Trophoblast cell (in vitro differentiated cells and primary cell): ENCODE measurements around the gene LTF.

Experiments
- DNase-seq, 2 donors: peaks; one replicate each; pipeline ENCODE4 v3.0.0-alpha.2; 2016
- H2AFZ ChIP-seq: 2 replicates; pipeline ENCODE4 v1.6.1; 2013; ENCODE audit warnings: low read length, moderate library complexity, mild to moderate bottlenecking; ENCODE audit not compliant: insufficient read depth, poor library complexity
- H2AK5ac ChIP-seq: 2 replicates; pipeline ENCODE4 v1.6.1; 2013; ENCODE audit warnings: mild to moderate bottlenecking, low read length
- H2BK120ac ChIP-seq: 2 replicates; pipeline ENCODE4 v1.6.1; 2013; ENCODE audit warnings: low read length, mild to moderate bottlenecking, moderate library complexity; ENCODE audit not compliant: insufficient read depth, poor library complexity
- H2BK12ac ChIP-seq: 2 replicates; pipeline ENCODE4 v1.6.1; 2013; ENCODE audit warnings: mild to moderate bottlenecking, low read length, moderate library complexity
- H2BK5ac ChIP-seq: 2 replicates; pipeline ENCODE4 v1.6.1; 2013; ENCODE audit warnings: low read length, low read depth, moderate library complexity, mild to moderate bottlenecking; ENCODE audit not compliant: poor library complexity
- H3K14ac ChIP-seq: 2 replicates; pipeline ENCODE4 v1.6.1; 2013; ENCODE audit warnings: mild to moderate bottlenecking, low read length
- H3K18ac ChIP-seq: 2 replicates; pipeline ENCODE4 v1.6.1; 2013; ENCODE audit warnings: mild to moderate bottlenecking, low read length
- H3K23ac ChIP-seq: 2 replicates; pipeline ENCODE4 v1.6.1; 2013; ENCODE audit warnings: low read length
- H3K27ac ChIP-seq: 2 replicates; pipeline ENCODE4 v1.5.1; 2013; ENCODE audit warnings: low read depth, mild to moderate bottlenecking, inconsistent platforms, low read length, moderate library complexity
- H3K27me3 ChIP-seq: 2 replicates; pipeline ENCODE4 v1.6.1; 2013; ENCODE audit warnings: inconsistent platforms, mild to moderate bottlenecking, low read length, moderate library complexity; ENCODE audit not compliant: insufficient read depth
- H3K36me3 ChIP-seq, 2 experiments: 1 replicate in 1 of 2; 2 replicates in 1 of 2; pipeline ENCODE4 v1.6.1; 2013; ENCODE audit warnings: low read length in 2 of 2, mild to moderate bottlenecking in 2 of 2, moderate library complexity in 1 of 2; ENCODE audit not compliant: insufficient read depth in 2 of 2, control insufficient read depth in 1 of 2
- H3K4ac ChIP-seq: 2 replicates; pipeline ENCODE4 v1.6.1; 2013; ENCODE audit warnings: low read depth, mild to moderate bottlenecking, low read length, moderate library complexity
- H3K4me1 ChIP-seq, 2 experiments: 1 replicate in 1 of 2; 2 replicates in 1 of 2; pipeline ENCODE4 v1.6.1; 2013; ENCODE audit warnings: low read length in 2 of 2, mild to moderate bottlenecking in 2 of 2, moderate library complexity in 1 of 2; ENCODE audit not compliant: insufficient read depth in 2 of 2, control insufficient read depth in 1 of 2
- H3K4me2 ChIP-seq: 2 replicates; pipeline ENCODE4 v1.6.1; 2013; ENCODE audit warnings: inconsistent platforms, mild to moderate bottlenecking, low read length, moderate library complexity
- H3K4me3 ChIP-seq: 2 replicates; pipeline ENCODE4 v1.5.1; 2013; ENCODE audit warnings: mild to moderate bottlenecking, low read depth, low read length, inconsistent platforms
- H3K79me1 ChIP-seq: one replicate; pipeline ENCODE4 v1.6.1; 2013; ENCODE audit warnings: low read length
- H3K79me2 ChIP-seq: 2 replicates; pipeline ENCODE4 v1.6.1; 2013; ENCODE audit warnings: low read length, mild to moderate bottlenecking; ENCODE audit not compliant: control insufficient read depth, insufficient read depth, poor library complexity
- H3K9ac ChIP-seq: 2 replicates; pipeline ENCODE4 v1.6.1; 2013; ENCODE audit warnings: mild to moderate bottlenecking, low read length
- H3K9me3 ChIP-seq: 2 replicates; pipeline ENCODE4 v1.6.1; 2013; ENCODE audit warnings: low read depth, mild to moderate bottlenecking, control low read depth, inconsistent platforms, low read length; ENCODE audit not compliant: insufficient read depth
- H4K12ac ChIP-seq: 2 replicates; pipeline ENCODE4 v1.6.1; 2013; ENCODE audit warnings: low read depth, mild to moderate bottlenecking, low read length, moderate library complexity
- H4K8ac ChIP-seq: 2 replicates; pipeline ENCODE4 v1.6.1; 2013; ENCODE audit warnings: low read depth, mild to moderate bottlenecking, low read length, moderate library complexity
- H4K91ac ChIP-seq: one replicate; pipeline ENCODE4 v1.6.1; 2013; ENCODE audit warnings: low read depth, mild to moderate bottlenecking, low read length, moderate library complexity
- WGBS: extraction: QIAGEN DNeasy Blood & Tissue Kit; methylation state at CpG from one replicate; pipeline ENCODE4 v1.1.7; 2013; ENCODE audit warnings: missing lambda C conversion rate; ENCODE audit not compliant: insufficient read length, insufficient coverage; ENCODE audit errors: extremely low coverage; 5-methylcytosine and 5-hydroxymethylcytosine counted together

Gene LTF

GRCh38 chr3:46423588-46423987 lies 41.1 kb downstream of the LTF start:
- no CpG with 5 or more reads among the region's 5 CpGs for WGBS
- Histone ChIP-seq H3K4me1 (peaks cover 6 to 12% of the 10 kb centered on the region in 2 experiments), H4K91ac (no peak overlapping the region), H4K8ac (no peak overlapping the region), H3K27ac (no peak overlapping the region), H3K79me2 (no peaks in the 10 kb centered on the region), H3K27me3 (no peaks in the 10 kb centered on the region), H3K14ac (no peak overlapping the region), H2AFZ (no peak overlapping the region), H2BK5ac (no peak overlapping the region), H4K12ac (no peak overlapping the region), H2BK12ac (no peak overlapping the region), H3K18ac (no peak overlapping the region), H2AK5ac (no peak overlapping the region), H3K4me3 (no peak overlapping the region), H3K36me3 (no peaks in the 10 kb centered on the region), H3K9me3 (peaks cover 3% of the 10 kb centered on the region), H3K9ac (no peak overlapping the region), H3K79me1 (peaks cover 2% of the 10 kb centered on the region), H3K23ac (no peak overlapping the region), H3K4ac (no peak overlapping the region), H3K4me2 (no peak overlapping the region), H2BK120ac (no peak overlapping the region)
- DNase-seq, result peak; percentile 42 to 47

GRCh38 chr3:46422617-46423016 lies 42.1 kb downstream of the LTF start:
- Histone ChIP-seq H3K36me3 (no peaks in the 10 kb centered on the region), H2BK5ac (no peak overlapping the region), H3K9me3 (peaks cover 3% of the 10 kb centered on the region), H3K27ac (no peak overlapping the region), H2BK12ac (no peak overlapping the region), H4K8ac (no peak overlapping the region), H3K4me3 (peak overlapping the region; percentile 30), H2AFZ (no peak overlapping the region), H3K79me1 (no peaks in the 10 kb centered on the region), H3K14ac (no peak overlapping the region), H3K9ac (no peak overlapping the region), H2BK120ac (no peak overlapping the region), H4K12ac (no peak overlapping the region), H3K27me3 (no peaks in the 10 kb centered on the region), H2AK5ac (no peak overlapping the region), H3K23ac (no peak overlapping the region), H4K91ac (no peak overlapping the region), H3K4ac (no peak overlapping the region), H3K79me2 (no peaks in the 10 kb centered on the region), H3K4me2 (no peak overlapping the region), H3K18ac (no peak overlapping the region), H3K4me1 (peaks cover 5% of the 10 kb centered on the region in 2 experiments)
- DNase-seq, result peak; percentile 80 to 82
- WGBS, result no CpG with 5 or more reads among the region's 6 CpGs

DNA sequence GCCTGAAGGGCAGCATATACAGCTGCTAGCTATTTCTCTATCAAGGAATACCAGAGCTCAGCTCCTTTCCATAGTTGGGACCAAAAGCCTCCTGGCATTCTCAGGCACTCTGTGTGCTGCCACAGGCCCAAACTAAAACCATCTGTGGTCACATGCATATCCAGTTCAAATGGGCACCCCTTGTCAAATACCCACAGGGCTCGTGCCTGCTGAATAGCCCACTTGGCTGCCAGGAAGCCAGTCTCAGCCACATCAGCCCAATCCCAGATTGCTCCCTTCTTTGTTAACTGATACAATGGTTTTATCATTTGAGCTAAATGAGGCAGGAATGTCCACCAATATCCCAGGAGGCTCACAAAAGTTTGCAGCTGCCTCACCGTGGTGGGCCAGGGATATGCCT lies 43.8 kb downstream of the LTF start:
- H3K4me2 ChIP-seq, result no peak overlapping the region
- H3K27me3 ChIP-seq, result no peaks in the 10 kb centered on the region
- no peak overlapping the region for H3K14ac ChIP-seq
- peaks cover 3% of the 10 kb centered on the region for H3K9me3 ChIP-seq
- H3K36me3 ChIP-seq, result no peaks in the 10 kb centered on the region
- H3K4me3 ChIP-seq, result no peak overlapping the region
- H3K79me1 ChIP-seq, result no peaks in the 10 kb centered on the region
- no peak overlapping the region for H4K91ac ChIP-seq
- no peak overlapping the region for H3K18ac ChIP-seq
- no peak for DNase-seq
- H3K4me1 ChIP-seq, result no peaks in the 10 kb centered on the region
- no peak overlapping the region for H3K4ac ChIP-seq
- no peak overlapping the region for H4K12ac ChIP-seq
- H2BK5ac ChIP-seq, result no peak overlapping the region
- H3K79me2 ChIP-seq, result peaks cover 1% of the 10 kb centered on the region
- WGBS, result no CpG with 5 or more reads among the region's 2 CpGs
- H2BK12ac ChIP-seq, result no peak overlapping the region
- no peak overlapping the region for H2AFZ ChIP-seq
- no peak overlapping the region for H2BK120ac ChIP-seq
- no peak overlapping the region for H3K27ac ChIP-seq
- no peak overlapping the region for H2AK5ac ChIP-seq
- H4K8ac ChIP-seq, result no peak overlapping the region
- H3K23ac ChIP-seq, result no peak overlapping the region
- H3K9ac ChIP-seq, result no peak overlapping the region

DNA sequence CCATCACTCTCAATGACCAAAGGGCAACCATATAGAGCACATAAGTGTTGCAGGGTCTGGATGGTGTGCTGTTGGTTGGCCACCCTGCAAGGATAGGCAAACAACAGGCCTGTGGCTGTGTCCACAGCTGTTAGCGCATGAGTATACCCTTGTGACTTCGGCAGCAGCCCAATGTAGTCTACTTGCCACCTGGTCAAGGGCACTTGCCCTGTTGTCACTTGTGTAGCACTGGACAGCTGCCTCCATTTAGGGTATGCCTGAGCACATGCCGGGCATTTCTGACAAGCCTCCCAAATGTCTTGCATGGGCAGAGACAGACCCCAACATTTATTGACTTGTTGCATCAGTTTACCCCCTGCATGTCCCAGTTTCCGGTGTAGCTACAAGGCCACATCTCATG lies 44.9 kb downstream of the LTF start:
- H3K9ac ChIP-seq, result no peak overlapping the region
- no peak overlapping the region for H3K4me2 ChIP-seq
- no peak for DNase-seq
- H2AK5ac ChIP-seq, result no peak overlapping the region
- no peak overlapping the region for H3K23ac ChIP-seq
- H4K91ac ChIP-seq, result no peak overlapping the region
- H3K27me3 ChIP-seq, result no peaks in the 10 kb centered on the region
- H3K79me2 ChIP-seq, result peaks cover 1% of the 10 kb centered on the region
- H4K8ac ChIP-seq, result no peak overlapping the region
- no CpG with 5 or more reads among the region's 4 CpGs for WGBS
- no peak overlapping the region for H3K18ac ChIP-seq
- H2BK120ac ChIP-seq, result no peak overlapping the region
- no peak overlapping the region for H3K4me3 ChIP-seq
- H3K14ac ChIP-seq, result no peak overlapping the region
- no peak overlapping the region for H4K12ac ChIP-seq
- no peak overlapping the region for H2BK5ac ChIP-seq
- H2BK12ac ChIP-seq, result no peak overlapping the region
- H3K4me1 ChIP-seq, result no peaks in the 10 kb centered on the region
- no peak overlapping the region for H3K27ac ChIP-seq
- no peak overlapping the region for H2AFZ ChIP-seq
- H3K4ac ChIP-seq, result no peak overlapping the region
- H3K79me1 ChIP-seq, result no peaks in the 10 kb centered on the region
- peaks cover 3% of the 10 kb centered on the region for H3K9me3 ChIP-seq
- H3K36me3 ChIP-seq, result no peaks in the 10 kb centered on the region
